Body of pancreas (tissue), 4 donors: ENCODE measurements around the gene NCAPD2.
"Not testable (repeated sequence)": the region's sequence is repeated elsewhere in the genome, so short reads cannot be mapped to it uniquely, and the experiment has no call there.

Source experiments
- POLR2A ChIP-seq, 3 donors: fragments of 450-650 bp; IDR thresholded peaks; one replicate each; pipeline ENCODE4 v1.6.1; 2016; ENCODE audit warnings: antibody characterized with exemption in 3 of 3, mild to moderate bottlenecking in 2 of 3
- TF ChIP-seq, protein P1 (sequence below), 7 experiments: fragments of 450-650 bp in 4 of 7; fragments of 200-600 bp in 3 of 7; sonication (generic) in 3 of 7; IDR thresholded peaks; one replicate each; pipeline ENCODE4 v1.5.1; 2016 to 2019; ENCODE audit warnings: antibody characterized with exemption in 7 of 7

DNA sequence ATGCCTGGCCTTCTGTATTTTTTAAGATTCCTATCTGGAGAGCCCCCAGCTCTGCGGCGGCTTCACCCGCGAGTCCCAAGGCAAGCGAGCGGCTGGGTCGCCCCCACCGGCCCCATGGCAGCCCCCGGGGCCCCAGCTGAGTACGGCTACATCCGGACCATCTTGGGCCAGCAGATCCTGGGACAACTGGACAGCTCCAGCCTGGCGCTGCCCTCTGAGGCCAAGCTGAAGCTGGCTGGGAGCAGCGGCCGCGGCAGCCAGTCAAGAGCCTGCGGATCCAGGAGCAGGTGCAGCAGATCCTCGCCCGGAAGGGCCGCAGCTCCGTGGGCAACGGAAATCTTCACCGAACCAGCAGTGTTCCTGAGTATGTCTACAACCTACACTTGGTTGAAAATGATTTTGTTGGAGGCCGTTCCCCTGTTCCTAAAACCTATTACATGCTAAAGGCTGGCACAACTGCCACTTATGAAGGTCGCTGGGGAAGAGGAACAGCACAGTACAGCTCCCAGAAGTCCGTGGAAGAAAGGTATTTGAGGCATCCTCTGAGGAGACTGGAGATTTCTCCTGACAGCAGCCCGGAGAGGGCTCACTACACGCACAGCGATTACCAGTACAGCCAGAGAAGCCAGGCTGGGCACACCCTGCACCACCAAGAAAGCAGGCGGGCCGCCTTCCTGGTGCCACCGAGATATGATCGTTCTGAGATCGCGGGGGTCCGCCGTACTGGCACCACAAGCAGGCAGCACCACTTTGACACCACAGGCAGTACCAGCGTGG lies 16.1 kb upstream of the NCAPD2 start:
- TF ChIP-seq, protein P1, sequence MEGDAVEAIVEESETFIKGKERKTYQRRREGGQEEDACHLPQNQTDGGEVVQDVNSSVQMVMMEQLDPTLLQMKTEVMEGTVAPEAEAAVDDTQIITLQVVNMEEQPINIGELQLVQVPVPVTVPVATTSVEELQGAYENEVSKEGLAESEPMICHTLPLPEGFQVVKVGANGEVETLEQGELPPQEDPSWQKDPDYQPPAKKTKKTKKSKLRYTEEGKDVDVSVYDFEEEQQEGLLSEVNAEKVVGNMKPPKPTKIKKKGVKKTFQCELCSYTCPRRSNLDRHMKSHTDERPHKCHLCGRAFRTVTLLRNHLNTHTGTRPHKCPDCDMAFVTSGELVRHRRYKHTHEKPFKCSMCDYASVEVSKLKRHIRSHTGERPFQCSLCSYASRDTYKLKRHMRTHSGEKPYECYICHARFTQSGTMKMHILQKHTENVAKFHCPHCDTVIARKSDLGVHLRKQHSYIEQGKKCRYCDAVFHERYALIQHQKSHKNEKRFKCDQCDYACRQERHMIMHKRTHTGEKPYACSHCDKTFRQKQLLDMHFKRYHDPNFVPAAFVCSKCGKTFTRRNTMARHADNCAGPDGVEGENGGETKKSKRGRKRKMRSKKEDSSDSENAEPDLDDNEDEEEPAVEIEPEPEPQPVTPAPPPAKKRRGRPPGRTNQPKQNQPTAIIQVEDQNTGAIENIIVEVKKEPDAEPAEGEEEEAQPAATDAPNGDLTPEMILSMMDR (IDR thresholded peaks at IDR 0.05), result not testable (repeated sequence)
- TF ChIP-seq POLR2A (IDR thresholded peaks at IDR 0.05), result not testable (repeated sequence)
